Common myeloid progenitor, CD34-positive (primary cell): ENCODE measurements around the gene KCTD21.
A peak's percentile ranks its signal among the peaks of the same experiment; 100 is the strongest.

Experiments
- CTCF ChIA-PET: fragments of 350-600 bp; sonication (Branson Sonifier 250); formaldehyde crosslinking; loops from one replicate; lab custom pipeline; 2021; ENCODE audit warnings: antibody characterized with exemption; lab: Charles Lee
- POLR2A ChIA-PET: fragments of 350-600 bp; sonication (Branson Sonifier 250); formaldehyde crosslinking; loops from one replicate; lab custom pipeline; 2021; ENCODE audit warnings: antibody characterized with exemption; lab: Charles Lee
- DNase-seq, 3 donors: peaks; one replicate each; pipeline versions ENCODE4 v3.0.0 to v3.0.0-alpha.2; 2013
- H3K27ac ChIP-seq, 2 experiments: 1 replicate in 1 of 2; 2 replicates in 1 of 2; pipeline ENCODE4 v1.7.0; 2013; ENCODE audit warnings: inconsistent platforms in 2 of 2, low read length in 2 of 2, mild to moderate bottlenecking in 2 of 2, low read depth in 1 of 2, moderate library complexity in 1 of 2; ENCODE audit not compliant: severe bottlenecking in 2 of 2, insufficient read depth in 1 of 2, poor library complexity in 1 of 2
- H3K27me3 ChIP-seq, 5 experiments: replicated peaks in 2 of 5; 1 replicate in 3 of 5; 2 replicates in 2 of 5; pipeline versions ENCODE4 v1.6.1 to v1.7.0; 2013; ENCODE audit warnings: low read length in 4 of 5, mild to moderate bottlenecking in 2 of 5, moderate library complexity in 2 of 5, inconsistent platforms in 1 of 5; ENCODE audit not compliant: insufficient read depth in 5 of 5, control insufficient read depth in 4 of 5
- H3K36me3 ChIP-seq, 4 experiments: 1 replicate in 2 of 4; 2 replicates in 2 of 4; pipeline versions ENCODE4 v1.6.1 to v1.7.0; 2013; ENCODE audit warnings: low read length in 3 of 4, control low read depth in 1 of 4, mild to moderate bottlenecking in 1 of 4; ENCODE audit not compliant: control insufficient read depth in 4 of 4, insufficient read depth in 4 of 4
- H3K4me1 ChIP-seq, 4 experiments: 1 replicate in 3 of 4; 2 replicates in 1 of 4; pipeline versions ENCODE4 v1.6.1 to v1.7.1; 2013; ENCODE audit warnings: low read length in 3 of 4, mild to moderate bottlenecking in 3 of 4, control low read depth in 1 of 4, inconsistent platforms in 1 of 4, moderate library complexity in 1 of 4; ENCODE audit not compliant: control insufficient read depth in 4 of 4, insufficient read depth in 4 of 4; ENCODE audit errors: control extremely low read depth in 1 of 4
- H3K4me3 ChIP-seq, 7 experiments: 1 replicate in 4 of 7; 2 replicates in 3 of 7; pipeline versions ENCODE4 v1.5.1 to v1.7.0; 2013; ENCODE audit warnings: mild to moderate bottlenecking in 7 of 7, low read length in 6 of 7, moderate library complexity in 6 of 7, inconsistent platforms in 2 of 7, low read depth in 2 of 7, control low read depth in 1 of 7; ENCODE audit not compliant: insufficient read depth in 4 of 7, control insufficient read depth in 1 of 7; ENCODE audit errors: extremely low read depth in 1 of 7
- H3K9me3 ChIP-seq, 5 experiments: 1 replicate in 4 of 5; 2 replicates in 1 of 5; pipeline versions ENCODE4 v1.6.1 to v1.7.1; 2013; ENCODE audit warnings: low read length in 4 of 5, mild to moderate bottlenecking in 2 of 5, inconsistent platforms in 1 of 5, low read depth in 1 of 5, moderate library complexity in 1 of 5; ENCODE audit not compliant: control insufficient read depth in 4 of 5, insufficient read depth in 2 of 5; ENCODE audit errors: control extremely low read depth in 1 of 5
- WGBS: methylation state at CpG from one replicate; pipeline ENCODE4 v1.1.5; 2013; ENCODE audit not compliant: insufficient coverage; 5-methylcytosine and 5-hydroxymethylcytosine counted together

The KCTD21 gene

GRCh38 chr11:78207532-78208256 is 19.3 kb upstream of the KCTD21 start:
- WGBS: 98% methylated on average over 8 of the region's 11 CpGs
- Histone ChIP-seq H3K27me3 (no peaks in the 10 kb centered on the region), H3K4me1 (peaks cover 2 to 8% (median 7%) of the 10 kb centered on the region in 4 experiments), H3K9me3 (no peaks in the 10 kb centered on the region), H3K36me3 (peaks cover 0 to 21% (median under 1%) of the 10 kb centered on the region in 4 experiments), H3K27ac (no peak overlapping the region), H3K4me3 (no peak overlapping the region)
- CTCF ChIA-PET: no interaction called here
- DNase-seq: no peak
- POLR2A ChIA-PET: no interaction called here

GRCh38 chr11:78205691-78206090 is 17.3 kb upstream of the KCTD21 start:
- Histone ChIP-seq H3K9me3 (no peaks in the 10 kb centered on the region), H3K27me3 (no peaks in the 10 kb centered on the region), H3K4me3 (no peak overlapping the region), H3K36me3 (peaks cover 0 to 23% (median under 1%) of the 10 kb centered on the region in 4 experiments), H3K27ac (no peak overlapping the region), H3K4me1 (peaks cover 7 to 21% (median 13%) of the 10 kb centered on the region in 4 experiments)
- POLR2A ChIA-PET: no interaction called here
- CTCF ChIA-PET: interaction anchor here (1.4 to 1.5 kb wide), 2 partner anchors 23 to 34 kb away, joined by 4 read pairs; no protein-coding TSS in a partner anchor
- 94% methylated on average over 6 of the region's 7 CpGs for WGBS
- no peak for DNase-seq

- Histone ChIP-seq H3K36me3 (peaks cover 0 to 27% (median under 1%) of the 10 kb centered on the region in 4 experiments), H3K27me3 (no peaks in the 10 kb centered on the region), H3K4me1 (peaks cover 7 to 21% (median 13%) of the 10 kb centered on the region in 4 experiments), H3K27ac (no peak overlapping the region), H3K4me3 (no peak overlapping the region), H3K9me3 (no peaks in the 10 kb centered on the region)
- no peak for DNase-seq
- 100% methylated on average over 3 of the region's 4 CpGs for WGBS
- CTCF ChIA-PET: interaction anchor here (1.5 kb wide), 1 partner anchor 34 kb away, joined by 4 read pairs; no protein-coding TSS in a partner anchor
- POLR2A ChIA-PET: no interaction called here
These were observed 16.8 kb upstream of the KCTD21 start for GRCh38 chr11:78205256-78205655.

GRCh38 chr11:78203184-78203583 is 14.8 kb upstream of the KCTD21 start:
- H3K27me3 ChIP-seq: no peaks in the 10 kb centered on the region
- peak in 1 of 3 donors; percentile 26 for DNase-seq
- no peak overlapping the region for H3K27ac ChIP-seq
- H3K9me3 ChIP-seq: no peaks in the 10 kb centered on the region
- H3K36me3 ChIP-seq: peaks cover 0 to 21% (median 0%) of the 10 kb centered on the region in 4 experiments
- WGBS: 90% methylated on average over 9 of the region's 10 CpGs
- ChIA-PET CTCF (interaction anchor here (0.7 kb wide), 1 partner anchor 340 kb away, joined by 3 read pairs; no protein-coding TSS in a partner anchor), POLR2A (no interaction called here)
- peaks cover 7 to 21% (median 13%) of the 10 kb centered on the region in 4 experiments for H3K4me1 ChIP-seq
- peak overlapping the region in 3 of 7 experiments; percentile 7 to 49 (median 45) for H3K4me3 ChIP-seq

GRCh38 chr11:78202733-78203167 is 14.3 kb upstream of the KCTD21 start:
- peak; percentile 28 to 78 (median 71) for DNase-seq
- peaks cover 7 to 21% (median 13%) of the 10 kb centered on the region in 4 experiments for H3K4me1 ChIP-seq
- peak overlapping the region in 3 of 7 experiments; percentile 7 to 49 (median 45) for H3K4me3 ChIP-seq
- CTCF ChIA-PET: interaction anchor here (0.7 kb wide), 1 partner anchor 340 kb away, joined by 3 read pairs; no protein-coding TSS in a partner anchor
- POLR2A ChIA-PET: interaction anchor here (0.5 kb wide), 1 partner anchor 55 kb away, joined by 3 read pairs; no protein-coding TSS in a partner anchor
- H3K36me3 ChIP-seq: peaks cover 0 to 21% (median 0%) of the 10 kb centered on the region in 4 experiments
- H3K27me3 ChIP-seq: no peaks in the 10 kb centered on the region
- 2% methylated on average over 3 of the region's 3 CpGs for WGBS
- H3K9me3 ChIP-seq: no peaks in the 10 kb centered on the region
- H3K27ac ChIP-seq: no peak overlapping the region

GRCh38 chr11:78201096-78201818 is 12.8 kb upstream of the KCTD21 start:
- no peaks in the 10 kb centered on the region for H3K9me3 ChIP-seq
- no peak overlapping the region for H3K27ac ChIP-seq
- DNase-seq: no peak
- no peak overlapping the region for H3K4me3 ChIP-seq
- H3K4me1 ChIP-seq: peaks cover 7 to 25% (median 14%) of the 10 kb centered on the region in 4 experiments
- peaks cover 0 to 4% (median 0%) of the 10 kb centered on the region in 5 experiments for H3K27me3 ChIP-seq
- ChIA-PET POLR2A (no interaction called here), CTCF (interaction anchor here (1.3 kb wide), 1 partner anchor 155 kb away, joined by 3 read pairs; no protein-coding TSS in a partner anchor)
- peaks cover 0 to 12% (median 0%) of the 10 kb centered on the region in 4 experiments for H3K36me3 ChIP-seq
- 89% methylated on average over 8 of the region's 9 CpGs for WGBS
